LNCAP (cell line): ENCODE results near the gene PHLDB2.

Experiments used
- TF ChIP-seq, protein P1 (sequence below): fragments of 450-650 bp; IDR thresholded peaks from 2 replicates; pipeline ENCODE4 v1.5.1; 2017; ENCODE audit warnings: mild to moderate bottlenecking

The PHLDB2 gene

GRCh38 chr3:111820651-111821050, 38.4 kb upstream of the PHLDB2 start:
- TF ChIP-seq, protein P1, sequence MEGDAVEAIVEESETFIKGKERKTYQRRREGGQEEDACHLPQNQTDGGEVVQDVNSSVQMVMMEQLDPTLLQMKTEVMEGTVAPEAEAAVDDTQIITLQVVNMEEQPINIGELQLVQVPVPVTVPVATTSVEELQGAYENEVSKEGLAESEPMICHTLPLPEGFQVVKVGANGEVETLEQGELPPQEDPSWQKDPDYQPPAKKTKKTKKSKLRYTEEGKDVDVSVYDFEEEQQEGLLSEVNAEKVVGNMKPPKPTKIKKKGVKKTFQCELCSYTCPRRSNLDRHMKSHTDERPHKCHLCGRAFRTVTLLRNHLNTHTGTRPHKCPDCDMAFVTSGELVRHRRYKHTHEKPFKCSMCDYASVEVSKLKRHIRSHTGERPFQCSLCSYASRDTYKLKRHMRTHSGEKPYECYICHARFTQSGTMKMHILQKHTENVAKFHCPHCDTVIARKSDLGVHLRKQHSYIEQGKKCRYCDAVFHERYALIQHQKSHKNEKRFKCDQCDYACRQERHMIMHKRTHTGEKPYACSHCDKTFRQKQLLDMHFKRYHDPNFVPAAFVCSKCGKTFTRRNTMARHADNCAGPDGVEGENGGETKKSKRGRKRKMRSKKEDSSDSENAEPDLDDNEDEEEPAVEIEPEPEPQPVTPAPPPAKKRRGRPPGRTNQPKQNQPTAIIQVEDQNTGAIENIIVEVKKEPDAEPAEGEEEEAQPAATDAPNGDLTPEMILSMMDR = no peak

GRCh38 chr3:111821891-111822290, 37.2 kb upstream of the PHLDB2 start:
- TF ChIP-seq, protein P1 = no peak

- TF ChIP-seq, protein P1 = no peak
Measured at GRCh38 chr3:111822804-111823203, 36.3 kb upstream of the PHLDB2 start.

DNA sequence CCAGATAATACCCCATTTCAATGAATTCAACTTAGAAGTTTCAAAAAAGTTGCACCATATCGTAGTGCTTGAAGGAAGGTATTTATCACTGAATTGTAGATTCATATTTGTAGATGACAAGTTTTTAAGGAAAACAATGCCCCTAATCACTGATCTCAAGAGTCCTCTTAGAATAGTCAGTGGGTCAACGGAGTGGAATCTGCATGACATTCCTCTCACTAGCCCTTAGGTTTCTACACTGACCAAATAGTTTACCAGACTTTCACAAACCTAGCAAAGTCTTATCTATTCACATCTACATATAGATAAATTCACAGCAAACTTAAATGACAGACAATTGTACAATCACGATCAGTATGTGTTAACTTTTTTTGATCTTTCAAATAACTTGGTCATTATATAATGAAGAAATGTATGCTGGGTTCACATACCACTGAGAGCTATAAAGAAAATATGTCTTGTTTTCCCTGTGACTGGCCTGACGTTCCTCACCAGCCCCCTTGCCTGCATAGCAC, 35.7 kb upstream of the PHLDB2 start:
- TF ChIP-seq, protein P1 = no peak

DNA sequence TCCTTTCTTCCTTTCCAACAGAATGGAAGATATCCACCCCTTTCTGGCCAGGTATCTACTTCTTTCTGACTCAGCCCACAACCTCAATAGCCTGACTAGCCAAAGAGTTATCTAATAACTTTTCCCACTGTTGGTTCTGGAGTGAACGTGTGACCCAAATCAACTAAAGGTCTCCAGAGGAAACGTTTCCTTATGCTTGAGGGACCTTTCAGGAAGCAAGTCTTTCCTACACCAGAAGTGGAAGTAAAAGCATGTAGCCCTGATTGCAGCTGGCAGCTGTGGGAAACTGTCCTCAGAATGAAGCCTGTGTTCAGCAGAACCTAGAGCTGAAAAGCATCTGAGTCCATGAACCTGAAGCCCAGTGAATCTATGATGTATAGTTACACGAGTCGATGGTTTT, 34.7 kb upstream of the PHLDB2 start:
- TF ChIP-seq, protein P1 = no peak

DNA sequence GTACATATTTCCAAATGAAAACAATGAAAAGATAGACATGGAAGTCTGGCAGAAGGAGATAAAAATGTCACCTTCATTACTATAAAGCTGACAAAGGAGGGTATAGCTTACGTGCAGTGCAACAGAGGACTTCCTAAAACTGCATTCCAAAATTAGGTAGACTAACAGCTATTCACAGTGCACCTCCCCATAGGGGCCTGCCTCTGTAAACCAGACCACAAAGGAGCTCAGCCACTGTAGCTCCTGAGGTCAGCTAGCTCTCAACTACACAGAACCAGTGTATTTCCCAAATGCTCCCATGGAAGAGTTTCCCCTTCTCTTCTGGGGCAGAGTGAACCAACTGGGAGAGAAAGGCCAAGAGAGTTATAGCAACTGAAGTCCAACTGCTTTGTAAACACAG, 31.2 kb upstream of the PHLDB2 start:
- TF ChIP-seq, protein P1 = no peak

DNA sequence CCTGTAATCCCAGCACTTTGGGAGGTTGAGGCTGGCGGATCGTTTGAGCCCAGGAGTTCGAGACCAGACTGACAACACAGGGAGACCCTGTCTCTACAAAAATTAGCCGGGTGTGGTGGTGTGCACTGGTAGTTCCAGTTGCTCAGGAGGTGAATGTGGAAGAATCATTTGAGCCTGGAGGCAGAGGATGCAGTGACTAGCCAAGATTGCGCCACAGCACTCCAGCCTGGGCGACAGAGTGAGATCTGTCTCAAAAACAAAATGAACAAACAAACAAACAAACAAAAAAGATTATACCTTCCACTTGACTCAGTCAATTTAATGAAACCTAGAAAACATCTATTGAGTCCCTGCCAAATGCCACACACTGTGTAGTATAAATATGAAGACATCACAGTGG, 30.5 kb upstream of the PHLDB2 start:
- TF ChIP-seq, protein P1 = no peak

GRCh38 chr3:111829023-111829422, 30.0 kb upstream of the PHLDB2 start:
- TF ChIP-seq, protein P1 = no peak
